Lower leg skin (tissue), 3 donors: Measurements from ENCODE around the gene NOSIP.

ENCODE experiments used
- CTCF ChIP-seq, 3 donors: fragments of 450-650 bp; IDR thresholded peaks; one replicate each; pipeline ENCODE4 v1.5.1; 2016; ENCODE audit warnings: antibody characterized with exemption in 3 of 3, mild to moderate bottlenecking in 3 of 3, moderate library complexity in 2 of 3
- POLR2A ChIP-seq, 2 donors: fragments of 450-650 bp; IDR thresholded peaks; one replicate each; pipeline ENCODE4 v1.6.1; 2016 to 2017; ENCODE audit warnings: antibody characterized with exemption in 2 of 2, mild to moderate bottlenecking in 1 of 2, moderate library complexity in 1 of 2

- TF ChIP-seq CTCF (IDR thresholded peaks at IDR 0.05) (no peak), POLR2A (IDR thresholded peaks at IDR 0.05) (no peak)
Measured at GRCh38 chr19:49579193-49579592, 1.2 kb downstream of the NOSIP start.
